Measurements from ENCODE around the gene MPHOSPH10.

GRCh38 chr2:71191570-71191943, 61.1 kb downstream of the MPHOSPH10 start:
- TF ChIP-seq CTCF (IDR thresholded peaks at IDR 0.05; ENCODE audit: insufficient read depth, low read depth, low read length), result no peak
- TF ChIP-seq EZH2 (IDR thresholded peaks at IDR 0.05; ENCODE audit: insufficient read depth, low read length), result no peak

All from astrocyte (in vitro differentiated cells and primary cell).